ENCODE measurements around the gene KRT1.
A peak's percentile ranks its signal among the peaks of the same experiment; 100 is the strongest.

Gene KRT1

DNA sequence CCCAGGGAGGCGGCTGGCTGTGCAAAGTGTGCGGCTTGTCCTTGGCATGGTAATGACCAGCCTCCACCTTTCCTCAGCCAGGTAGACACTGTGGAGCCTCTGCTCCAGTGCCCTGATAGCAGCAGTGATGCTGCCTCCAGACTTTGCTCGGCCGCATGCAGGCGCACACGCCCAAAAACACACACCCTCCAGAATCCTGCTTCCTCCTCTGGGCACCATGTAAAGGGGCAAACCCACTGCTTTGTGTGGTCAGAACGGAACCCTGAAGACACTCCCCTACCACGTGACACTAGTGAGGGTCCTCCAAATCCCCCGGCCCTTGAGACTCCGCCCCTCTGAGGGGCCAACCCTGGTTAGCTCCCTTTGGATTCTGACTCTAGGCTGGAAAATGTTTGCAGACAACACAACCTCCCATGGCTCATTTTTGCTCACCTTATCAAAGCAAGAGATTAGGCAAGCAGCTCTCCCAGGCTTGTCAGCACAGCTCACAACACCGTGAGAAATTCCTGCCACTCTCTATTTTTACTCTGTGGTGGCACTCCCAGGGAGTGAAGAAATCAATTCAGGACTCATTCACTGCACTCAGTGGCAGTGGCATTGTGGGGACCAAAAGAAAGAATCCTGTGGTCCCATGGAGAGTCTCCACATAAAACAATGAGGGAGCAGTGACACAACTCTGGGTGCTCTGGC is 18.6 kb upstream of the KRT1 start:
- DNase-seq (ENCODE audit: low spot score) = no peak

DNA sequence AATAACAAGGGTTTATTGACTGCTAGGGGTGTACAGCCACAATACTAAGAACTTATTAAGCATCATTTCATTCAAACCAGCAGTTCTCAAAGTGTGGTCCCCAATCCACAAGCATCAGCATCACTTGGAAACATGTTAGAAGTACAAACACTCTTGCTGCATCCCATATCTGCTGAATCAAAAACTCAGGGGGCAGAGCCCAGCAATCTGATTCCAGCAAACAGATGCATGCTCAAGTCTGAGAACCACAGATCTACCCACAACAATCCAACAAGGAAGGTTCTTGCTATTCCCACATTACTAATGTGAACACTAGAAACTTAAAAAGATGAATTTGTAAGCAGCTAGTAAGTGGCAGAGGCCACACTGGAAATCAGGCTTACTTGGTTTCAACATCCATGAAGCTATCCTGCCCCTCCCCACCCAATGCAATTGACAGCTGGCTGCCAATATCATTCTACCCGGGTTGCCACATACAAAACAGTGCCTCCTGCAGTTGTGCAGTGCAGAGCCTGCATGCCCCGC is 16.9 kb upstream of the KRT1 start:
- no peak for DNase-seq (ENCODE audit: low spot score)

GRCh38 chr12:52696588-52696987 is 16.4 kb upstream of the KRT1 start:
- no peak for DNase-seq (ENCODE audit: low spot score)

GRCh38 chr12:52695039-52695438 is 14.8 kb upstream of the KRT1 start:
- no peak for DNase-seq (ENCODE audit: low spot score)

GRCh38 chr12:52694151-52694550 is 13.9 kb upstream of the KRT1 start:
- no peak for DNase-seq (ENCODE audit: low spot score)

- no peak for DNase-seq (ENCODE audit: low spot score)
Observed at GRCh38 chr12:52693261-52693660, 13.1 kb upstream of the KRT1 start.

GRCh38 chr12:52692254-52692653 is 12.0 kb upstream of the KRT1 start:
- peak; percentile 73 for DNase-seq (ENCODE audit: low spot score)

DNA sequence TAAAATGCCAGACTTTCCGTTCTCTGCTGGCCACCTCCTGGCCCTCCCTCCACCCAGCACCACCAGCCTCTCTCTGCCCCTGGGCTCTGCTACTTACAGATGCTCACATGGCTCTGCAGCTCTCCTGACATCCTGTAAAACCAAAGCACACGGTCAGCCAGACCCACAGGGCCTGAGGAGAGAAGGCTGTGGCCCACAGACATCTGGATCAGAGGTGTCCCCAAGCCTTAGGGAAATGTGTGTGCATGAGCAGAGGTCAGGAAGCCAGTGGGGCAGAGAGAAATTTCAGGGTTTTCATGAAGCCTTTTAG is 11.6 kb upstream of the KRT1 start:
- no peak for DNase-seq (ENCODE audit: low spot score)

DNA sequence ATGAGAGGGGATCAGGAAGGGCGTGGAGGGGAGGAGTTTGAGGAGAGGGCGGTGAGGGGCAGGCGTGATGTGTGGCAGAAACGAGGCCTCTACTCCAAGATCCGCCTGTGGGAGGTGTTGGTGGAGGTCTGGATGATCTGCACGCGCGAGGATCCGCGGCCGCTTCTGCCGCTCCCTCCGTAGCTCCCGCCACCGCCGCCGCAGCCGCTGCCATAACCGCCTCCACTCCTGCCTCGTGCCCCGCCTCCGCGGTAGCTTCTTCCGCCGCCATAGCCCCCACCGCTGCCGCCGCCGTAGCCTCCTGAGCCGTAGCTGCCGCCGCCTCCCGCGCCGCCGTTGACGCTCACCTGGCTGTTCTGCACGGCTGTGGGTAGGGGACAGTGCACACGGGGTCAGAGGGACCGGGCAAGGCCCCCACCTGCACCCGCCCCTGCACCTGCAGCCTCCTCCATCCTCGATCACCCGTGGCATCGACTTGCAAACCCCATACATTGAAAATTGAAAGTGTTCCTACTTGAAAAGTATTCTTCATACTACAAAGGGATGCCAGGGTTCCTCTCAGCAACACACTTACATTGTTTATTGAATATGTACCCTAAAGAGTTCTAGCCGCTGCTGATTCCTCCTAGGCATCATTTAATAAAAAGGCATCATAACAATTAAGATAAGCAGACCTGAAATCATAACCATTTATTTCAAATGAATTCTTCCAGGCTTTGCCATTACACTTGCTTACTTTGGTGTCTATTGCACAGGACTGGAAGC is 11.1 kb upstream of the KRT1 start:
- DNase-seq (ENCODE audit: low spot score) = peak; percentile 78

- DNase-seq (ENCODE audit: low spot score) = peak; percentile 31
Observed at GRCh38 chr12:52690351-52691075, 10.3 kb upstream of the KRT1 start.

- DNase-seq (ENCODE audit: low spot score) = no peak
Observed at GRCh38 chr12:52689936-52690335, 9.7 kb upstream of the KRT1 start.

- no peak for DNase-seq (ENCODE audit: low spot score)
Observed at GRCh38 chr12:52689239-52689638, 9.0 kb upstream of the KRT1 start.

DNA sequence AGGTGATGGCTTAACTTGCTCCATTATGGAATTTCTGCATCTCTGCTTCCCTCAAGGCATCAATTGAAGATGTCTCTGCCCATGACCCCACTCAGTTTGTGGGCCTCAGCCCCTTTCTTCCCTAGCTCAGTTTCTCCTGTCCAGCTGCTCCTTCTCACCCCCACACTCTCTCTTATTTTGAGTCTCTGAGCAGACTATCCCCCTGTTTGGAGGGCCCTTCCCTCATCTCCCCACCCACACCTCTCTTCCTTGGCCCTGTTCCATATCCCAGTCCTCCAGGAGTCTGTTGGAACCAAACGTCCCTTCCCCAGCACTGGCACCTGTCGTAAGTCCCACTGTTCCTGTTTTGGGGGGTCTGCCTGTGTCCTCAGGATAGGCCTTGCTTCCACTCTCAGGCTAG is 8.3 kb upstream of the KRT1 start:
- no peak for DNase-seq (ENCODE audit: low spot score)

DNA sequence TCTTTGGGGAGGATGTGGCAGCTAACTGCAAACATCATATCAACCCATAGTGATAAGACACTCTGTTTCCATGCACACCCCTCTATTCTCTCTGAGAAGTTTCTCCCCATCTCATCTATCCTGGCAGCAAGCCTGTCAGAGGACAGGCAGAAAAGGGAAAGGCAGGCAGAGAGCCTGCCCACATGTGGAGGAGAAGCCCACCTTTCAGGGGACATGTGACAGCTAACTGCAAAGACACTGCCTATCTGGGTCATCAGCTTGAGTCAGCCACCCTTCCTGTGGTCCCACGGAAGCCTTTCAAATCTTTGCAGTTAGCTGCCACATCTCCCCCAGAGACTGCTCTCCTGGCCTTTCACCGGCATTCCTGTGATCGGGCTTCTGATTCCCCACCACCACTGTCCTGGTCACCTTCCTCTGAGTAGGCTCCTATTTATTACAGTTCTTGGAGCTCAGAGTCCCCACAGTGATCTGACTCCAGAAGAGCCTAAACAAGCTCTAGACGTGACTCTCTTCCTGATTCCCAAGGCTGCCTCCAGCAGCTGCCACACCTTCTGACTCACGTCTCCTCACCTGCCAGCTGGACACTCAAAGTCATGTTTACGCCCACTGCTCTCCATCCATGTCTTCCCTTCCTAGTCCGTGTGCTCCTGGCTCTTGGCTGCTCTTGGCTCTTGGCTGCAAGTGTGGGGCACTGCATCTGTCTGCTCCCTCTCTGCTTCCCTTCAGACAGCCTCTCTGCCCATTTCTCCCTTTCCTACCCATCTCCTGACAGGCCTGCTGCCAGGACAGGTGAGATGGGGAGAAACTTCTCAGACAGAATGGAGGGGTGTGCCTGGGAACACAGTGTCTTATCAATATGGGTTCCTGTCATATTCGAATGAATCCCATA is 7.5 kb upstream of the KRT1 start:
- no peak for DNase-seq (ENCODE audit: low spot score)

GRCh38 chr12:52686756-52687487 is 6.7 kb upstream of the KRT1 start:
- DNase-seq (ENCODE audit: low spot score) = no peak

DNA sequence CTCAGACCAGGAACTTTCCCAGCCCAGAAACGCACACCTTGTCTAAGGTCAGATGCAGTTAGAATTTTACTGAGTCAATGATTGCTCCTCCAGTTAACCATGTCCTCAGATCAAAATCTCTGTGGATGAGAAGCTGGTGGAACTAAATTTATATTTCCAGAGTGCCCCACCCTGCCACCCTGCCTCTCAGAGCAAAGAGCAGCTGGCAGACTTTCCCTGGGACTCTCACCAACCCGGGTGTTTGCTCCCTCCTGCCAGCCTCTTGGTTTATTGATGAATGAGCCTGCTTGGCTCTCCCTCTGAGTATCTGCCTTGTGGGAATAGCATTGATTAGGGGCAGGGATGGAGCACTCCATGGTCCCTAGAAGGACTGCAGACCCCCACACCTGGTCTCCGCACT is 5.9 kb upstream of the KRT1 start:
- DNase-seq (ENCODE audit: low spot score) = no peak

DNA sequence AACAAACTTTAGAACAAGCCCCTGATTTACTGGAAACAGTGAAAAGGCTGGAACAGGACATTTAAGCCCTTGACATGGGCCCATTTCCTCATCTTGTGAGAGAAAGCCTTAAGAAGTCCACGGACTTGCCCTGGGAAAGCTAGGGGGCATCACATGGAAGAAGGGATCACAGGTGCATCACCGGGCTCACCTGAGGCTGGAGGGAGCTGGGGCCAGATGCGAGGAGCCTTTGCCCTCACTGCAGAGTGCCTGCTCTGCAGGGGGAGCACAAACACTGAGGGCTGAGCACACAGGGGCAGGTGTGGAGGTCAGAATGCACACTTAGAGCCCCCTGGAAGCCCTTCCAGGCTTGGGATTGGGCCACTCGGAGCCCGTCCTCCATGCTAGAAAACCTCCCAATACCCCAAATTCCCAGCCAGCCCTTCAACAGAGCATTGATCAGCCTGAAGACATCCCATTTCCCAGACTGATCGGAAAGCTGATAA is 5.2 kb upstream of the KRT1 start:
- no peak for DNase-seq (ENCODE audit: low spot score)

- no peak for DNase-seq (ENCODE audit: low spot score)
Observed at GRCh38 chr12:52684431-52684830, 4.2 kb upstream of the KRT1 start.

DNA sequence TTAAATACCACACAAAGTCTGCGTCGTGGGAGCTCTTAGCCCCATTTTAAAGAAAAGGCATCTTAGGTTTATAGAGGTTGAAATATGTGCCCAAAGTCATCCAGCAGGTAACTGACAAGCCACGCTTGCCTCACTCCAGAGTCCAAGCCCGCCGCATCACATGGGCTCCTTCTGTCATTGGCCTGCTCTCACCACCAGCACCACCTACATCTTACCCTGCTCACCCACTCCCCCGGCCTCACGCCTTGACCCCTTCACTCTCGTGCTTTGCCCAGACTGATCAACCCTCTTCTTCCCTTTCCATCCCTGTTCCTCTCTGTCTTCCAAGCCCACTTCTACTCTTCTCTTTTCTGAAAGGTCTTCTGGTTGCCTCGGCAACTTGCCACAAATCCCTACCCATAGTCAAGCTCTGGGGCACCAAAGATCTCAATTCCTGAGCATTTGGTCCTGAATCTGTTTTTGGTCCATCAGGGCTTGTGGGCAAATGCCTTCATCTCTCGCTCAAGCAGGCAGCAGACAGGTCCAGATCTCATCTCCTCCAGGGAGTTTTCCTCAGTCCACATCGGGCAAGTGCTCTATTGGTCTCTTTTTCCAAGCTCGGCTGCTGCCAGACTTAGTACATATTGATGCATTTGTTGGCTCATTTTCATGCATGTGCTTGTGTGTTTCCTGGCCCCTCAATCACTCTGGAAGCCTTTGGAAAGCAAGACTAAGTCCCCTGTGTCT is 3.5 kb upstream of the KRT1 start:
- no peak for DNase-seq (ENCODE audit: low spot score)

GRCh38 chr12:52682938-52683574 is 2.8 kb upstream of the KRT1 start:
- no peak for DNase-seq (ENCODE audit: low spot score)
